GM19043 (cell line): ENCODE measurements around the gene BFSP2.
"Not testable (repeated sequence)": the region's sequence is repeated elsewhere in the genome, so short reads cannot be mapped to it uniquely, and the experiment has no call there.

Experiments used
- ATAC-seq: cut with Tn5 transposase; IDR thresholded peaks from one replicate; pipeline ENCODE4 v1.9.1; 2021; ENCODE audit warnings: low read depth; ENCODE audit not compliant: unreplicated experiment

Gene BFSP2

GRCh38 chr3:133505813-133506212 lies 106.0 kb downstream of the BFSP2 start:
- peak; percentile 33 for ATAC-seq

GRCh38 chr3:133506215-133506901 lies 106.5 kb downstream of the BFSP2 start:
- peak; percentile 99 for ATAC-seq

GRCh38 chr3:133509488-133509887 lies 109.6 kb downstream of the BFSP2 start:
- no peak for ATAC-seq

- no peak for ATAC-seq
Measured at GRCh38 chr3:133512416-133513089, 112.7 kb downstream of the BFSP2 start.

GRCh38 chr3:133514418-133514817 lies 114.6 kb downstream of the BFSP2 start:
- no peak for ATAC-seq

- no peak for ATAC-seq
Measured at GRCh38 chr3:133515127-133515526, 115.3 kb downstream of the BFSP2 start.

DNA sequence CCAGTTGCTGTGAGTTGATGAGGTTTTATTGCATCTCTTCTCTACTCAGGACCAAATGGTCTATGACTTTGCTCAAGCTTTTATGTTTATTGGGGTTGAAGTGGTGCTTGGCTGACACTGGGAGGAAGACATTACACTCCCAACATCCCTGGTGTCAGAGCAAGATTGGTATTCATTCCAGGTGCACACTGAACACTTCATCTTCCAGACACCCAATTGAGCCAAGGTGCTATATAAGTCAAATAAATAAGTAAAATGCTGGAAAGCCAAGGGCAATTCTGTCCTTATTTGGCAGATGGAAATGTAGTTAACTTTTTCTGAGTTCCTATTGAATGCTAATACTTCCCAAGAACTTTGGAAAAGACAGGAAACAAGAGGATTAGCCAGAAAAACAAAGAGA lies 120.4 kb downstream of the BFSP2 start:
- no peak for ATAC-seq

DNA sequence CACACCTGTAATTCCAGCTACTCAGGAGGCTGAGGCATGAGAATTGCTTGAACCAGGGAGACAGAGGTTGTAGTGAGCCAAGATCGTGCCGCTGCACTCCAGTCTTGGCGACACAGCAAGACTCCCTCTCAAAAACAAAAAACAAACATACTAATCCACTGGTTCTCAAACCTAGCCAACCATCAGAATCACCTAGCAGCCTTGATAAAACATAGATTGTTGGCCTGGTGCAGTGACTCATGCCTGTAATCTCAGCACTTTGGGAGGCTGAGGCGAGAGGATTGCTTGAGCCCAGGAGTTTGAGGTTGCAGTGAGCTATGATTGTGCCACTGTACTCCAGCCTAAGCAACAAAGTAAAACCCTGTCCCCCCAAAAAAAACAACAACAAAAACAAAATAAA lies 121.1 kb downstream of the BFSP2 start:
- not testable (repeated sequence) for ATAC-seq

DNA sequence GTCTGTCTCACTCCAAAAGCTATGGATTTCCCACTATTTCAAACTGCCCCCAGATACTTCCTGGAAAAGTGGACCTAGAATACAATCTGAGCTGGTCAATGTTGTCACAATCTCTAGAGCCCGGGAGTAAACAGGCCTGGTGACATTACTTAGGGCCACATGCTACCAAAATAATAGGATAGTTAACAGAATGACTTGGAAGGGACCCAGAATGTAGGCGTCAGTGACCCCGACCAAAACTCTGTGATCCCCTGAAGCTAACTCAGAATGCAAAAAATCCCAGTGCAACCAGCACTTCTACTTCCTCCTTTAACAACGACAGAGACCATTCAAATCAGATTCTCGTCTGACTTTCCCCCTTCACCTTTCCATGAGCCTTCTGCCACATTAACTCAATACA lies 122.1 kb downstream of the BFSP2 start:
- ATAC-seq, result no peak

GRCh38 chr3:133523758-133524157 lies 123.9 kb downstream of the BFSP2 start:
- not testable (repeated sequence) for ATAC-seq
